ENCODE results near the gene MYBPH. TPM values are rescaled to one million over a fixed set of nuclear protein-coding genes. Genes with fewer than 3 reads are reported as not detected.
A peak's percentile ranks its signal among the peaks of the same experiment; 100 is the strongest.

MYBPH gene
- total and polyA plus RNA-seq, 2 of the 13 experiments (the other 11 are each of a cell fraction or from before 2014, with no cell fraction given) = not detected

DNA sequence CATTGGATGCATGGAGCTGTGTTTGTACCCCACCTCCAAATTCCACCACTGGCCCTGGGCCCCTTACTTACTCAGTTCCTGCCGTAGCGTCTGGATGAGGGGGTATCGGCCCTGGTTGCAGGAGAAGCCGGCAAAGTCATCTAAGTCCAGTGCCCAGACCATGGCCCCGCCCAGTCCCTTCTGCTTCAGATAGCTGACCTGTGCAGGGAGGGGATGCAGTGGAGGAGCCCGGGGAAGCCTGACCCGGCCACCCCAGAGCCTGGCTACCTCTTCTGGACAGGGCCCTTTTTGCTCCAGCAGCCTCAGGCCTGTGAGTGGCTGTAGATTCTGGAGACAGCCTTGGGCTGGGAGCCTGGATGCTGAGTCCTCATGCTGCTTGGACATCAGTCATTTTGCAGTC, 42.0 kb upstream of the MYBPH start (continued):
- no peak for TF ChIP-seq WIZ (CRISPR knock-in tag; IDR thresholded peaks at IDR 0.05)
- no peak for TF ChIP-seq NCOR1 (IDR thresholded peaks at IDR 0.05; ENCODE audit: borderline replicate concordance, low read length)
- TF ChIP-seq JUNB (CRISPR knock-in tag; IDR thresholded peaks at IDR 0.05; ENCODE audit: borderline replicate concordance) = no peak

DNA sequence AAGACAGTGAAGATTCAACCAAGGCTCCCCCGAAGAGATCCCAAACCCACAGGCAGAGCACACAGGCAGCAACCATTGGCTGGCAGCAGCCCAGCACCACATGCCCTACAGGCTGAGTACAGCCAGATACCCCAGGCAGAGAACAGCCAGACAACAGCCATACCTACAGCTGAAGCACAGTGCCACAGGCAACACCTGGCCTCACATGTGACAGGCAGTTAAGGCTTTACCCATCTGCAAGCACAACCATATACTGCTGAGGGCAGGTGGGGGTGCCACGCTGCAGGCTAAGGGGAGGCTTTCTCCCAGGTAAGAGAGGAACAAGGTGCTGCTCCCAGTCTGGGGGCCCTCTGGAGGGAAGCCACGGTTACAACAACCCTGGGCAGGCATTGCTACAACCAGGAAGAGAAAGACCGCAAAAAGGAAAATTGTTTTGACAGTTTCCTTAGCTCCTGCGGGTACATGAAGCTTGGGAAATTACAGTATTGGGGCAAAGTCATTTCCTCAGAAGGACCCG, 41.6 kb upstream of the MYBPH start:
- DNase-seq (ENCODE audit: low spot score) (no peak), ATAC-seq (peak; percentile 76), FAIRE-seq (no peak)
- H3K27me3 ChIP-seq (ENCODE audit: control insufficient read depth in 1 of 2, insufficient read depth in 2 of 2, low read length in 2 of 2) = peaks cover 0 to 25% of the 10 kb centered on the region in 2 experiments; a peak in 3 of 5 replicates
- no peak overlapping the region for H2AFZ ChIP-seq (ENCODE audit: low read length)
- no peak overlapping the region for H3K4me2 ChIP-seq (ENCODE audit: low read depth, low read length)
- POLR2A ChIA-PET = no interaction called here
- no peaks in the 10 kb centered on the region for H3K4me1 ChIP-seq (ENCODE audit: insufficient read depth, low read length)
- no peaks in the 10 kb centered on the region for H4K20me1 ChIP-seq (ENCODE audit: insufficient read depth, low read length)
- intact Hi-C loops (cut with micrococcal nuclease; ENCODE audit: unreplicated experiment) = loop anchor here (5.0 kb wide), 1 partner anchor 180 kb away; no protein-coding TSS in a partner anchor
- no peak overlapping the region for H3K4me3 ChIP-seq (replicated peaks in 1 of 3; ENCODE audit: insufficient read depth in 1 of 3, low read depth in 2 of 3, low read length in 3 of 3)
- WGBS (ENCODE audit: low lambda C conversion rate) = 24% methylated on average over 6 of the region's 6 CpGs
- CTCF ChIA-PET (ENCODE audit: low intra/inter-chr PET ratio, low total read pairs) = interaction anchor here (1.4 to 2.4 kb wide), 3 partner anchors 51 to 178 kb away, joined by 13 to 17 read pairs (median 15); no protein-coding TSS in a partner anchor
- in situ Hi-C loops (cut with HindIII; ENCODE audit: extremely low pct_ligation_motif_present, low pct_unique_long_range_greater_than_20kb) = loop anchor here (5.0 kb wide), 3 partner anchors 50 to 180 kb away; no protein-coding TSS in a partner anchor
- no peaks in the 10 kb centered on the region for H3K9me3 ChIP-seq (ENCODE audit: low read length)
- no peak overlapping the region for H3K27ac ChIP-seq (ENCODE audit: extremely low read length, insufficient read depth, low read length)
- H3K79me2 ChIP-seq (ENCODE audit: insufficient read depth, low read length) = no peaks in the 10 kb centered on the region
- no TSS peak for BruUV-seq (replicated peaks)
- H3K36me3 ChIP-seq (replicated peaks in 1 of 2; ENCODE audit: control insufficient read depth in 1 of 2, insufficient read depth in 2 of 2, low read length in 2 of 2) = no peaks in the 10 kb centered on the region
- no peak overlapping the region for H3K9ac ChIP-seq (ENCODE audit: insufficient read depth, low read depth, low read length)
- TF ChIP-seq HMG20B (CRISPR knock-in tag; conservative IDR thresholded peaks at IDR 0.05) (no peak), ZNF550 (CRISPR knock-in tag; IDR thresholded peaks at IDR 0.05; ENCODE audit: borderline replicate concordance) (no peak), ZNF33A (CRISPR knock-in tag; IDR thresholded peaks at IDR 0.05; ENCODE audit: borderline replicate concordance) (no peak), ZNF614 (CRISPR knock-in tag; IDR thresholded peaks at IDR 0.05; ENCODE audit: borderline replicate concordance) (no peak), TARDBP (CRISPR knock-in tag; IDR thresholded peaks at IDR 0.05) (no peak)
- TF ChIP-seq, protein P1, sequence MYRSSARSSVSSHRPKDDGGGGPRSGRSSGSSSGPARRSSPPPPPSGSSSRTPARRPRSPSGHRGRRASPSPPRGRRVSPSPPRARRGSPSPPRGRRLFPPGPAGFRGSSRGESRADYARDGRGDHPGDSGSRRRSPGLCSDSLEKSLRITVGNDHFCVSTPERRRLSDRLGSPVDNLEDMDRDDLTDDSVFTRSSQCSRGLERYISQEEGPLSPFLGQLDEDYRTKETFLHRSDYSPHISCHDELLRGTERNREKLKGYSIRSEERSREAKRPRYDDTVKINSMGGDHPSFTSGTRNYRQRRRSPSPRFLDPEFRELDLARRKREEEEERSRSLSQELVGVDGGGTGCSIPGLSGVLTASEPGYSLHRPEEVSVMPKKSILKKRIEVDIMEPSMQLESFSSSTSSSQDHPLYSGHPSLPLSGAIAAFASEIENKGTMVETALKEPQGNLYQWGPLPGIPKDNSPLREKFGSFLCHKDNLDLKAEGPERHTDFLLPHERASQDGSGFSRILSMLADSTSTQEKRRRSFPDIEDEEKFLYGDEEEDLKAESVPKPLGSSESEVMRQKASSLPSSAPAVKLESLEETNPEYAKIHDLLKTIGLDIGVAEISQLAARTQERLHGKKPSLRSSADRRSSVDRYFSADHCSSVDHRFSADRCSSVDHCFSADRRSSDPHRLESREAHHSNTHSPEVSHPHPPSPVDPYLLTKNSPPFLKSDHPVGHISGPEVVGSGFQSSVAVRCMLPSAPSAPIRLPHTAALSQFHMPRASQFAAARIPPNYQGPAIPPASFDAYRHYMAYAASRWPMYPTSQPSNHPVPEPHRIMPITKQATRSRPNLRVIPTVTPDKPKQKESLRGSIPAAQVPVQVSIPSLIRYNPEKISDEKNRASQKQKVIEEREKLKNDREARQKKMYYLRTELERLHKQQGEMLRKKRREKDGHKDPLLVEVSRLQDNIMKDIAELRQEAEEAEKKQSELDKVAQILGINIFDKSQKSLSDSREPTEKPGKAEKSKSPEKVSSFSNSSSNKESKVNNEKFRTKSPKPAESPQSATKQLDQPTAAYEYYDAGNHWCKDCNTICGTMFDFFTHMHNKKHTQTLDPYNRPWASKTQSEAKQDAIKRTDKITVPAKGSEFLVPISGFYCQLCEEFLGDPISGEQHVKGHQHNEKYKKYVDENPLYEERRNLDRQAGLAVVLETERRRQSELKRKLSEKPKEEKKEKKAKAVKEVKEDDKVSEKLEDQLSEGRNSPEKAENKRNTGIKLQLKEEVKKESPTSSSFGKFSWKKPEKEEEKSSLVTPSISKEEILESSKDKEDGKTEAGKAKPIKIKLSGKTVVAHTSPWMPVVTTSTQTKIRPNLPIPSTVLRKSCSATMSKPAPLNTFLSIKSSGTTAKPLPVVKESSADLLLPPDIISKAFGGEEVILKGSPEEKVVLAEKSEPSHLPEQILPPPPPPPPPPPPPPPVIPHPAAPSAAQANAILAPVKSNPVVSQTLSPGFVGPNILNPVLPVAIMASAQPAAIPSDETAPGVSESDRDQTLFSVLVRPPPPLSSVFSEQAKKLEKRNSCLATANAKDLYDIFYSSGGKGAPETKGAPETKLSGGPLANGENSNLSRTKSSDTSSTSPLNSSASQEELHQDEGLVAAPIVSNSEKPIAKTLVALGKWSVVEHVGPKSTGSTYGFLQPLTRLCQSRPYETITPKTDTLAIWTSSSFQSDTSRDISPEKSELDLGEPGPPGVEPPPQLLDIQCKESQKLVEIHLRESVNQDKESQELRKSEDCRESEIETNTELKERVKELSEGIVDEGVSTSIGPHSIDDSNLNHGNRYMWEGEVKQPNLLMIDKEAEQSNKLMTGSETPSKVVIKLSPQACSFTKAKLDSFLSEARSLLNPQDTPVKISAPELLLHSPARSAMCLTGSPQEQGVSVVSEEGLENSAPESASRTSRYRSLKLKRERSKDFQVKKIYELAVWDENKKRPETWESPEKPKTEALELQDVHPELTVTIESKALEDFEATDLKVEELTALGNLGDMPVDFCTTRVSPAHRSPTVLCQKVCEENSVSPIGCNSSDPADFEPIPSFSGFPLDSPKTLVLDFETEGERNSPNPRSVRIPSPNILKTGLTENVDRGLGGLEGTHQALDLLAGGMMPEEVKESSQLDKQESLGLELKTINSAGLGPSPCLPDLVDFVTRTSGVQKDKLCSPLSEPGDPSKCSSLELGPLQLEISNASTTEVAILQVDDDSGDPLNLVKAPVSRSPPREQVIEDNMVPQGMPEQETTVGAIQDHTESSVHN (CRISPR knock-in tag; IDR thresholded peaks at IDR 0.05) = no peak

Data from HepG2 (cell line).